MCF 10A (cell line): Measurements from ENCODE around the gene GOLGA6A. TPM values are rescaled to one million over a fixed set of nuclear protein-coding genes. Genes with fewer than 3 reads are reported as not detected.

Experiments used
- BruUV-seq: library from RNA; stranded (reverse); fragments of 400-500 nt; replicated peaks from 2 replicates; lab custom pipeline; 2021; lab: Mats Ljungman, UMichigan
- CTCF ChIA-PET: fragments of 300-600 bp; sonication (Branson Sonifier 250); formaldehyde crosslinking; extraction: SDS; loops from one replicate; lab custom pipeline; 2021; ENCODE audit warnings: antibody characterized with exemption, inconsistent platforms; lab: Yijun Ruan, JAX
- POLR2A ChIA-PET: fragments of 300-600, 350-650 bp; sonication (Branson Sonifier 250); formaldehyde crosslinking; extraction: SDS; loops from one replicate; lab custom pipeline; 2020; ENCODE audit warnings: antibody characterized with exemption, inconsistent platforms; lab: Yijun Ruan, JAX
- DNase-seq: peaks from one replicate; pipeline ENCODE4 v3.0.0-alpha.2; 2018; ENCODE audit not compliant: unreplicated experiment
- H3K27ac Mint-ChIP-seq: one replicate; pipeline ENCODE4 v1.8.0; 2022; ENCODE audit warnings: mild to moderate bottlenecking, low read depth, mixed read lengths; ENCODE audit not compliant: unreplicated experiment
- H3K27me3 Mint-ChIP-seq: one replicate; pipeline ENCODE4 v1.8.0; 2022; ENCODE audit warnings: mixed read lengths; ENCODE audit not compliant: insufficient read depth, unreplicated experiment
- H3K36me3 Mint-ChIP-seq: one replicate; pipeline ENCODE4 v1.8.0; 2022; ENCODE audit warnings: mild to moderate bottlenecking, moderate library complexity, mixed read lengths; ENCODE audit not compliant: insufficient read depth, unreplicated experiment
- H3K4me1 Mint-ChIP-seq: one replicate; pipeline ENCODE4 v1.8.0; 2022; ENCODE audit warnings: mixed read lengths; ENCODE audit not compliant: insufficient read depth, unreplicated experiment
- H3K4me3 Mint-ChIP-seq: one replicate; pipeline ENCODE4 v1.8.0; 2022; ENCODE audit warnings: mild to moderate bottlenecking, moderate library complexity, mixed read lengths; ENCODE audit not compliant: unreplicated experiment
- H3K9me3 Mint-ChIP-seq: one replicate; pipeline ENCODE4 v1.8.0; 2022; ENCODE audit warnings: mixed read lengths; ENCODE audit not compliant: unreplicated experiment
- intact Hi-C: fragments of 100-400 bp; cut with micrococcal nuclease; formaldehyde crosslinking; loops from 2 replicates; pipeline ENCODE4 v1.14.1; 2022
- total RNA-seq: library from RNA; stranded (reverse); gene quantifications from 2 replicates; pipeline ENCODE4 v1.2.3, GENCODE V29; 2022
- TF ChIP-seq, protein P1 (sequence below): fragments of 200-600 bp; IDR thresholded peaks from one replicate; pipeline ENCODE4 v1.8.0; 2022; ENCODE audit warnings: antibody characterized with exemption, mild to moderate bottlenecking; ENCODE audit not compliant: unreplicated experiment

Gene GOLGA6A
- total RNA-seq, 1 experiment from 2014 or later: not detected

DNA sequence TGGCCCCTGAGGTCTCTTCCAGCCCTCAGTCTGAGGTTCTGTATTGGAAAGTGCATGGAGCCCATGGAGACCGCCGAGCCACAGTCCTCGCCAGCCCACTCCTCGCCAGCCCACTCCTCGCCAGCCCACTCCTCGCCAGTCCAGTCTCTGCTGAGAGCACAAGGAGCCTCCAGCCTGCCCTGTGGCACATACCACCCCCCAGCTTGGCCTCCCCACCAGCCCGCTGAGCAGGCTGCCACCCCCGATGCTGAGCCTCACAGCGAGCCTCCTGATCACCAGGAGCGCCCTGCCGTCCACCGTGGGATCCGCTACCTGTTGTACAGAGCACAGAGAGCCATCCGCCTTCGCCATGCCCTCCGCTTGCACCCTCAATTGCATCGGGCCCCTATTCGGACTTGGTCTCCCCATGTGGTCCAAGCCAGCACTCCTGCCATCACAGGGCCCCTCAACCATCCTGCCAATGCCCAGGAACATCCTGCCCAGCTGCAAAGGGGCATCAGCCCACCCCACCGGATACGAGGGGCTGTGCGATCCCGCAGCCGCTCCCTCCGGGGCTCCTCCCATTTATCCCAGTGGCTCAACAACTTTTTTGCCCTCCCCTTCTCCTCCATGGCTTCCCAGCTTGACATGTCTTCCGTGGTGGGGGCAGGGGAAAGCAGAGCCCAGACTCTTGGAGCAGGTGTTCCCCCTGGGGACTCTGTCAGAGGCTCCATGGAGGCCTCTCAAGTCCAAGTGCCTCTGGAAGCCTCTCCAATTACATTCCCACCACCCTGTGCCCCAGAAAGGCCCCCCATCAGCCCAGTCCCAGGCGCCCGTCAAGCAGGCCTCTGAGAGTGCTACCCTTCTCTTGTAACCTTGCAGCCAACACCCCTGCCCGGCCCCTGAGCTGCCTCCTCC is 47.0 kb downstream of the GOLGA6A start:
- DNase-seq: no peak
- Mint-ChIP-seq H3K27me3 (no peaks in the 10 kb centered on the region), H3K27ac (no peak overlapping the region), H3K4me1 (peaks cover 17% of the 10 kb centered on the region), H3K36me3 (peaks cover 70% of the 10 kb centered on the region), H3K4me3 (no peak overlapping the region), H3K9me3 (no peaks in the 10 kb centered on the region)
- ChIA-PET CTCF (interaction anchor here (0.5 to 8.8 kb wide), 4 partner anchors 13 to 99 kb away, joined by 3 to 102 read pairs (median 6); no protein-coding TSS in a partner anchor), POLR2A (interaction anchor here (0.6 kb wide), 1 partner anchor 41 kb away, joined by 3 read pairs; the partner anchor contains the start of gene PML)
- TF ChIP-seq, protein P1, sequence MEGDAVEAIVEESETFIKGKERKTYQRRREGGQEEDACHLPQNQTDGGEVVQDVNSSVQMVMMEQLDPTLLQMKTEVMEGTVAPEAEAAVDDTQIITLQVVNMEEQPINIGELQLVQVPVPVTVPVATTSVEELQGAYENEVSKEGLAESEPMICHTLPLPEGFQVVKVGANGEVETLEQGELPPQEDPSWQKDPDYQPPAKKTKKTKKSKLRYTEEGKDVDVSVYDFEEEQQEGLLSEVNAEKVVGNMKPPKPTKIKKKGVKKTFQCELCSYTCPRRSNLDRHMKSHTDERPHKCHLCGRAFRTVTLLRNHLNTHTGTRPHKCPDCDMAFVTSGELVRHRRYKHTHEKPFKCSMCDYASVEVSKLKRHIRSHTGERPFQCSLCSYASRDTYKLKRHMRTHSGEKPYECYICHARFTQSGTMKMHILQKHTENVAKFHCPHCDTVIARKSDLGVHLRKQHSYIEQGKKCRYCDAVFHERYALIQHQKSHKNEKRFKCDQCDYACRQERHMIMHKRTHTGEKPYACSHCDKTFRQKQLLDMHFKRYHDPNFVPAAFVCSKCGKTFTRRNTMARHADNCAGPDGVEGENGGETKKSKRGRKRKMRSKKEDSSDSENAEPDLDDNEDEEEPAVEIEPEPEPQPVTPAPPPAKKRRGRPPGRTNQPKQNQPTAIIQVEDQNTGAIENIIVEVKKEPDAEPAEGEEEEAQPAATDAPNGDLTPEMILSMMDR: no peak
- no TSS peak for BruUV-seq
- intact Hi-C loops: no loop called here

DNA sequence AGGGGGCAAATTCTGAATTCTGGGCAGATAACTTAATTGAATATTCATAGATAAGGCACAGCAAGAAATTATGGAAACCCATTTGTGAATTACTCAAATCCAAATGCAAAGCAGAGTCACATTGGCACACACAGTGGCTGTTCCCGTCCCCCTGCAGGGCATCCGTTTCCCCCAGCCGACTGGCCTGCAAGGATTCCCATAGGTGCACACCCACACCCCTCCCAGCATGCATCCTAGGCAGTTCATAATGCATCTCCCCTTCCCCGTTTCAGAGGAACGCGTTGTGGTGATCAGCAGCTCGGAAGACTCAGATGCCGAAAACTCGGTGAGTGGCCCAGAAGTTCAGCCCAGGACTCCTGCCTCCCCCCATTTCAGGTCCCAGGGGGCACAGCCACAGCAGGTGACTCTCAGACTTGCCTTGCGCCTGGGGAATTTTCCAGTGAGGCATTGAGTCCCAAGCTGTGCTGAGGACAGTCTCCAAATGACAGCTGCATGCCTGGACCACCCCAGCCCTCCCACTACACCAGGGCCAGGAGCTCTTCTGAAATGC is 48.1 kb downstream of the GOLGA6A start:
- POLR2A ChIA-PET: no interaction called here
- DNase-seq: no peak
- Mint-ChIP-seq H3K9me3 (no peaks in the 10 kb centered on the region), H3K4me1 (peaks cover 10% of the 10 kb centered on the region), H3K4me3 (no peak overlapping the region), H3K27me3 (no peaks in the 10 kb centered on the region), H3K27ac (no peak overlapping the region), H3K36me3 (peaks cover 81% of the 10 kb centered on the region)
- TF ChIP-seq, protein P1: no peak
- BruUV-seq: no TSS peak
- CTCF ChIA-PET: interaction anchor here (2.0 to 8.8 kb wide), 2 partner anchors 14 to 60 kb away, joined by 9 to 102 read pairs; no protein-coding TSS in a partner anchor
- intact Hi-C loops: no loop called here

DNA sequence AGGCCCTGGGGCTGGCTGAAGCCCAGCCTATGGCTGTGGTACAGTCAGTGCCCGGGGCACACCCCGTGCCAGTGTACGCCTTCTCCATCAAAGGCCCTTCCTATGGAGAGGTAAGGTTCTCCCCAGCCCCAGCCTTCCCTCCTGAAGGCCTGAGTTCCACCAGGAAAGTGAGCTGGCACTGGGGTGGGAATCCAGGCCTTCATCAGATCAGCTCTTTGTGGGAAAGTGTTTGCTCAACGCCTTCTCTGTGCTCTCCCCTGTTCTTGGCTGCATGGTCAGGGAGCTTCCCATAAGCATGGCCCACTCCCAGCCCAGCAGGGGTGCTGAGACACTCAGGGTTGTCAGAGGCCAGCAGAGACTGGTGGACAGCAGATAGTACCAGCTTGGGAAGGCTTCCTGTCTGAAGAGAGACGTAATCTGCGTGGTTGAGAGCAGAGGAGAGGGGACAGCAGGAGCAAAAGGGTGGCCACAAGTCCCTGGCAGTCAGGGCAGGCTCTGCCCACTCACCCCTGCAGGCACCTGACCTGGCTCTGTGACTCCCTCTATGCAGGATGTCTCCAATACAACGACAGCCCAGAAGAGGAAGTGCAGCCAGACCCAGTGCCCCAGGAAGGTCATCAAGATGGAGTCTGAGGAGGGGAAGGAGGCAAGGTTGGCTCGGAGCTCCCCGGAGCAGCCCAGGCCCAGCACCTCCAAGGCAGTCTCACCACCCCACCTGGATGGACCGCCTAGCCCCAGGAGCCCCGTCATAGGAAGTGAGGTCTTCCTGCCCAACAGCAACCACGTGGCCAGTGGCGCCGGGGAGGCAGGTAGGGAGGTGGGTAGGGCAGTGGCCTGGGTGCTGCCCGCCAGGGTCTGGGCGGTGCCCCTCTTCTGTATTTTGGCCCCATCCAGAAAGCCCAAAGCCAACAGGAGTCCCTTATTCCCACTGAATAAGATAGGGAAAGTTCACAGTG is 49.5 kb downstream of the GOLGA6A start:
- intact Hi-C loops: no loop called here
- ChIA-PET POLR2A (no interaction called here), CTCF (interaction anchor here (8.8 kb wide), 1 partner anchor 59 kb away, joined by 102 read pairs; no protein-coding TSS in a partner anchor)
- Mint-ChIP-seq H3K27me3 (no peaks in the 10 kb centered on the region), H3K9me3 (no peaks in the 10 kb centered on the region), H3K27ac (no peak overlapping the region), H3K4me3 (no peak overlapping the region), H3K36me3 (peaks cover 94% of the 10 kb centered on the region), H3K4me1 (peaks cover 7% of the 10 kb centered on the region)
- DNase-seq: no peak
- no TSS peak for BruUV-seq
- TF ChIP-seq, protein P1: no peak
